Stimulated activated CD4-positive, alpha-beta T cell treated with anti-CD3 and anti-CD28 coated beads, Interleukin-2, amount 100 ng/mL, for 4 hours (primary cell): Measurements from ENCODE around the gene CARD11.

Experiments used
- DNase-seq: peaks from one replicate; pipeline ENCODE4 v3.0.0-alpha.2; 2020; ENCODE audit warnings: low read depth

CARD11 gene

DNA sequence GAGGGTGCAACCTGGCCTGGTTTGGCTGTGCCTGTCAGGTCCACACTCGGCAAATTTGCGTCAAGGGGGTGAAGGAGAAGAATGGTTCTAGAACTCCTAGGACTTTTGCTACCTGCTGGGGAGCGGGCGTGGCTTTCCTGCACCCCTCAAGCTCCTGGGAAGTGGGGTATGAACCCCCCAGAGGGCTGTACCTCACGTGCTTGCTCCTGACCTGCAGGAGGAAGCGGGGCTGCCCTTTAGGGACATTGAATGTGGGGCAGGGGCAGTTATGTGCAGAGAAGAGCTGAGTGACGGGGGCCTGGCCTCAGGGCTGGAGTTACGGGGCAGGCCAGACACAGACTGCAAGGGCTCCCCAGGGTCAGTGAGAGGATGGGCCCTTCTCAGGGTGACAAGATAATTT lies 138.2 kb downstream of the CARD11 start:
- no peak for DNase-seq

DNA sequence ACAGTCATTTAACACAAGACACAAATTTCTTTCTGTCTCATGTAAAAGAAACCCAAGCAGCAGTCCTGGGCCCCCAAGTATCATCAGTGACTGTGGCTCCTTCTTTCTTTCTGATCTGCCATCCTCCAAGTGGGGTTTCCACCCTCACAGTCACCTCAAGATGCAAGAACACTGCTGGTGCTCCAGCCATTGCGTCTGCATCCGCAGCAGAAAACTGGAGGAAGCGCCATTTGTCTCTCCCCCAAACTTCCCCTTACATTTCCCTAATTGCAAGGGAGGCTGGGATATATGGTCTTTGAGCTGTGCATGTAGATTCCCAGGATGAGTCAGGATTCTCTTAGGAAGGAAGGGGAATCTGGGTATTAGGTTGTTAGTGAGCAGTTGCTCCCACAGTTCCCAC lies 138.6 kb downstream of the CARD11 start:
- no peak for DNase-seq

DNA sequence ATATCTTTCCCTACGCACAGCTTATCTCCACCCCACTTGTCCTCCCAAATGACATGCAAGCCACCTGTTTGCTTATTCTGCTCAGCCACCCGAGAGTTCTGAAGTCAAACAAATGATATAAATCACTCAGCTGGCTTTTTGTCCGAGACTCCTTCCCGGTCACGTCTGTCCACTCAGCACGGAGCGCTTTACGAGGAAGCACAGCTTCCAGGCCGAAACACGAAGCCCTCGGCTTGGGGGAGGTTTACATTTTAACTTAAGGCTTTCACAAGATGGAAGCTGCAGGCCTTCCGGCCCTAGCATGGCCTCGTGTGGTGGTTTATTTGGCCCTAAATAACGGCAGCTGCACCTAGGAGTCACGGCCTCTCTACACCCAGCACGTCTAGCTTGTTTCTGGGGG lies 139.5 kb downstream of the CARD11 start:
- DNase-seq, result no peak

DNA sequence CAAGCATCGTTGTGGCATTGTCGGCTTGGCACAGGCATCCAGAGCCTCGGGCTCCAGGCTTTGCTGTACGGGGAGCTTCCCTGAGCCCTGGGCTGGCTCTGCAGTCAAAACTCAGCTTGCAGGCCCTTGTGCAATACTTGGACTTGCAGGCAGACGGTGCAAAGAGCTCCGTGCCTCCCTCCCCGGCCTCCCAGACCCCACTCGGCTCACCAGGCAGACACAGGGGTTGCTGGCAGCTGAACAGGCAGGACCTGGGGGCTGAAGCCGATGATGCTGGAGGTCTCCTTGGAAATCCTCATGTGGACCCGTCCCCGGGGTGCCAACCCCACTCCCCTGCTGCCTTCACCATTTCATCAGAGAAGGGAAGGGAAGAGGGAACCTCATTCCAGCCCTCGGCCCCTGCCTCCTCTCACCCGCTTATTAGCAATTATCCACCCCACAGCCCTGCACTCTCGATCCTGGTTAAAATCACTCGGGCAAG lies 139.9 kb downstream of the CARD11 start:
- DNase-seq, result no peak

DNA sequence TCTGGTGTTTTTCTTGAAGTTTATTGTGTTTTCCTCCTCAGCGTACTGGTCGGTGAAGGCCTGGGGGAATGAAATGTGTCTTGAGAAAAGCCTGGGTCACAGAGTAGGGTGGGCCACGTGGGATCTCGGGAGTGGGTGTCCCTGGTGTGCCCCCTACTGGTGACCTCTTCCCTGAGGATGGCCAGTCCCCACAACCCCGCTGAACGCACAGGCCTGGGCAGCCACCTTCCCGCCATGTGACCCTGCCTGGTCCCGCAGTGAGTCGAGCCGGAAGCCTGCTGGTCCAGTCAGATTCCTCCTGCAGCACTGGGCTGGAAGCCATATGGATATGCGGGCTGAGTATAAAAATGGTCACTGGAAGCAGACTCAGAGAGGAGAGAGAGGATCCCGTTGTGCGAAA lies 146.6 kb downstream of the CARD11 start:
- DNase-seq, result no peak

DNA sequence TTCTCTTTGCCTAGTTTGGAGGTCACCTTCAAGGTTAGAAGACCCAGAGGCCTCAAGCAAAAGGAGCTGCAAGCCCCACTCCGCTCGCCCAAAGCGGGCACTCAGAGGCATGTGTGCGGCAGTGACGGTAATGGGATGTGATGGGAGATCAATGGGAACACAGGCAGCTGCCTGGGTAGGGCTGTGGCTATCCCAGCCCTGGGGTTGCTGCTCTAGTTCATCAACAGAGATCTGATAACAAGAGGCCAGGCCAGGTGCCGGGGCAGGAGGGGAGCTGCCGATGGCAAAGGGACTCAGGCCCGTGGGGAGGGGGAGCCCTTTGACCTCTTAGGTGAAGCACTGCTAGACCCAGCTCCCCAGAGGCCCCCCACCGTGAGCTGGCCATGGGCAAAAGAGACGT lies 147.5 kb downstream of the CARD11 start:
- DNase-seq, result no peak

DNA sequence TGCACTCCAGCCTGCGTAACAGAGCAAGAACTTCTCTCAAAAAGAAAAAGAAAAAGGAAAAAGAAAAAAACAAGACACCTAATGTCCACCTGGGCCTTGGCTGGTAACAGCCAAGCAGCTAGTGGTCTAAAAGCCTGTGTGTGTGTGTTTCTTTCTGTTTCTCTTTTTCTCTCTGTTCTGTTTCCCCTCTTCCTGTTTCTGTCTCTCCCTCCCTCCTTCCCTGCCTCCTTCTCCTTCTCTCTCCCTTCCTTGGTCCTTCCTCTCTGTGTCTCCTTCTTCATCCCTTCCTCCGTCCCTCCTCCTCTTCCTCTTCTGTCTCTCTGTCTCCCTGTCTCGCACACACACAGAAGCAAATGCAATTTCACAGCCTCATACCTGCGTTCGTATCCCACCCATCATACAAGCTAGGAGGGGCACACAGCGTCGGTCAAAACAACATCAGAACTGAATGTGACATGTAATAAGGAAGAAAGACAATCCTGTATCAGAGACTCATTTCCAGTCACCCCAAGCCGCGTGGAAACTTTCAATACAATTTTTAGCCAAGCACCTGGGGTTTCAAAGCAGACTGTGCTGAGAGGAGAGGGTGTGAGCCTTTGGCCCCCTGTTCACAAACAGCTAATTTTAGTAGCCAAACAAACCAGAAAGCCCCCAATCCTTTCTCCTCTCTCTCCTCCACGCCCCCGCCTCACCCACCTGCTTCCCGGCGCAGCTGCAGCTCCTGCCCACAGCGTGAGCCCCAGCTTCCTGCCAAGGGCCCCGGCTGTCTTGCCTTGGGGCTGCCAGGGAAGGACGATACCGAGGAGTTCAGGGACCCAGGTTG lies 149.3 kb downstream of the CARD11 start:
- peak; percentile 38 for DNase-seq

DNA sequence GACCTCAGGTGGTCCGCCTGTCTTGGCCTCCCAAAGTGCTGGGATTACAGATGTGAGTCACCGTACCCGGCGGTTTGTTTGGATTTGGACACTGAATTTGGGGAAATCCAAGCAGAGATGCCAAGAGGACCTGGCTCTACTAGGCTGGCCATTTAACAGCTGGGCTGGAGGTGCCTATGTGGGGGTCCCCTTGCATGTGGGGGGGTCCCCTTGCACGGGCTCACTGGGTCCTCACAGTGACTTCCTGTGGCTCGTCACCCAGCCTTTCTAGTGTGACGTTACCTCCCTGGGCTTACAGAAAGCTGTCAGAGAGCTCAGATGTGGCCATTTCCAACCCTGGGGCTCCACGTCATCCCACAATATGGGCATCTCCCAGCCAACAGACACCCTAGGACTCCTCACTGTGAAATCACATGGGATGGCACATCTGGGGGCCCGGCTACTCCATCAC lies 150.2 kb downstream of the CARD11 start:
- no peak for DNase-seq

DNA sequence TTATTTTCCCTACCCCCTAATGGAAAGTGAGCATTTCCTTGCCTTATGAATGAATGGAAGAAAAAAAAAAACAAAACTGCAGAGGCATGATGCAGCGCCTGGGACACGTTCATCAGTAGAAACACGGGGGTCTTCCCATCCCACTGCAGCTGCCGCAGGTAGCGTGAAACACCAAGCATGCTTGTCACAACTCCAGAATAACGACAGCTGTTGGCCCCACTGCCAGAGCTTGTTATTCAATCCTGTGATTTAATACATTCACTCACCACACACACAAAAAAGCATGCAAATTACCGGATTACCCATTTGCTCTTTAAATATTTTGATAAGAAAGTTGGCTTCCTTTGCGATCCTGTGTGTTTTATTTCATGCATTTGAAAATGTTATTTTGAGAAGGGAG lies 151.1 kb downstream of the CARD11 start:
- DNase-seq, result no peak

DNA sequence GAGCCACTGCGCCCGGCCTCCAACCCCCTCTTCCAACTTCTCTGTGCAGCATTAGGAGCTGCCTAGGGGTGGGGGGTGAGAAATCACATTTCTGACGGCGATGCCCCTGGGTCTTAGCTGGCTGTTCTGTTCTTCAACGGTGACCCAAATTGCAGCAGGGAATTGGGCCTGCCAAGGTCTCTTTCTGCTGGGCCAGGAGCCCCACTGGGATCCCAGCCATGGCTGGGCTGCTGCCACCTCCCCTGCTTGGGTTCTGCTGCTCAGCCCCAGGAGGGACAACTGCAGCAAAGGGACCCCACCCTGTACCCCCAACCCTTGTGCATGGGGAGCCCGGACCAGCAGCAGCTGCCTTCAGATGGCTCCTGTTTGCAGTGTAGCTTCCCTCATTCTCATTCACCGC lies 155.9 kb downstream of the CARD11 start:
- DNase-seq, result no peak

DNA sequence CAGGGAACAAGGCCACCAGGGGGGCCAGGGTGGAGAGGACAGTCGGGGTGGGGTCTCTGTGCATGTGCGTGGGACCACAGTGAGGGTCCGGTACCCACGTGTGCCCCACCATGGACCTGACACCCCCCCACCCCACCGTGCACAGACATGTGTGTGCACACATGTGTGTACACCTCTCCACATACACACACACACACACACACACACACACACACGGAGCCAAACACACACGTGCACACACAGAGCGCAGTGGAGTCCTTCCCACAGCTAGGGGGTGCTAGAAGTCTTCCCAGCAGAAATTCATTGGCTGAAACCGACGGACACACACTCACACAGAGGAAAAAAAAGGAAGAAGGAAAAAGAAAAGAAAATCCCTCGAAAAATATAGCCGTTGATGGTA lies 156.8 kb downstream of the CARD11 start:
- DNase-seq, result peak; percentile 26

DNA sequence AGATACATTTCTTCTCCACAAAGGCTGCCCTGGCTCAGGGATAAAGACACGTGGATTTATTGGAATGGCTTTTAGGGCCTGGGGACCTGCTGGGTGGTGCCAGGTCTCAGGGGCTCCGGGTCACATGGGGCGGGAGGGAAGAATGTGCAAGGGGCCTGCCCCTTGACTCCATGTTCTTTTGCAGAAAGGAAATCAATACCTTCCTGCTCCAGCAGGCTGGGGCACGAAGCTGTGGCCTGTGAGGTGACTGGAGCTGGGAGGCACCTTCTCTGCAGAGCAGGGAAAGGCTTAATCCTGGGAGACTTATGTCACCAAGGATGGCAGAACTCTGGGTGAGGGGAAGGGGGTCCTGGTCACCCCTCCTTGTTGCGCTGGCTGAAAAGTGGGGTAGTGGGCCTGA lies 157.3 kb downstream of the CARD11 start:
- DNase-seq, result no peak

DNA sequence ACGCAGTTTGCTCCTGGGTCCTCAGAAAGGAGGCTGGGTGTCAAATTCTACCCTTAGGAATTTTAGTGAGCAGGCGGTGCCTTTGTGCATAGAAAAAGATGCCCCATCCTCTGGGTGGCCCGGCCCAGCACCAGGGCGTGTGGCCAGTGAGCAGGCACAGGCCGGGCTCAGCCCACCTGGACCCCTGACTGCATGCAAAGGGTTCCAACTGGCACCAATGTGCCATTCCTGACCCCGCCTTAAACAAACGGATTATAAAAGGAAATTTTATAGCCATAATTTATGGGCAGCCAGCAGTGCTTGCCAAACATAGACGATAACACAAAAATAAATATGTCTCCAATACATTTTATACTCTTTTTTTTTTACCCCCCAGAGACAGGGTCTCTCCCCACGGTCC lies 159.5 kb downstream of the CARD11 start:
- DNase-seq, result no peak

DNA sequence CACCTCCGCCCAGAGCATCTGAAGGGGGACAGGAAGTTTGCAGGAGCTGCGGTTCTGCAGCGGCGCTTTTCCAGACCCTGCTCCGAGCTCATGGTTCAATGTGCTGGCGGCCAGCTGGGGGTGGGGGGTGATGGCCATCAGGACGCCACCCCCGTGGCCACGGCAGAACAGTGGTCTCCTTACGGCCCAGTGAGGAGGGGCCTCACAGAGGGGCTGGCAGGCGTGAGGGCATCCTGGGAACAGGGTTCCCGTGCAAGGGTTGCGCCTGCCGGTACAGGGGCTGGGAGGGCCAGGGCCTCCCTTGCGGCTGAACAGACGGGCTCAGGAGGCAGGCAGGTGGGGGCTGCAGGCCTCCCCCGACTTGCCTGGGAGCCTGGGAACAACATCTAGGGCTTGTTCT lies 160.6 kb downstream of the CARD11 start:
- DNase-seq, result no peak

DNA sequence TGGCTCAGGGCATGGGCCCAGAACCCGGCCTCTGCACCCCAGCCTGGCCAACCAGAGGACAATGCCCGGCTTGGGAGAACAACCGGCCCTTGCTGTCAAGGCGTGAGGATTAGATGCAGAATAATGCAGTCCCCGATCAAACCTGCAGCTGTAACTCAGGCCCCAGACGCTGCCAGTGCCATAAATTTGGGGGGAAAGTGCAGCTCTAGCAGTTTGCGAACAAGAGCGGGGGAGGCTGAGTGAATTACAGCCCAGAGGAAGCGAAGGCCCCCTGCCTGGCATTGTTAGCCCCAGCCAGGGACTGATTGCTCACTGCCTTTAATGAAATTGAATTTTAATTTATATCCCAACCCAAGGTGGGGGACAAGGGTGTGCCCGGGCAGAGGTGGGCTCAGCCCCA lies 161.6 kb downstream of the CARD11 start:
- DNase-seq, result no peak

DNA sequence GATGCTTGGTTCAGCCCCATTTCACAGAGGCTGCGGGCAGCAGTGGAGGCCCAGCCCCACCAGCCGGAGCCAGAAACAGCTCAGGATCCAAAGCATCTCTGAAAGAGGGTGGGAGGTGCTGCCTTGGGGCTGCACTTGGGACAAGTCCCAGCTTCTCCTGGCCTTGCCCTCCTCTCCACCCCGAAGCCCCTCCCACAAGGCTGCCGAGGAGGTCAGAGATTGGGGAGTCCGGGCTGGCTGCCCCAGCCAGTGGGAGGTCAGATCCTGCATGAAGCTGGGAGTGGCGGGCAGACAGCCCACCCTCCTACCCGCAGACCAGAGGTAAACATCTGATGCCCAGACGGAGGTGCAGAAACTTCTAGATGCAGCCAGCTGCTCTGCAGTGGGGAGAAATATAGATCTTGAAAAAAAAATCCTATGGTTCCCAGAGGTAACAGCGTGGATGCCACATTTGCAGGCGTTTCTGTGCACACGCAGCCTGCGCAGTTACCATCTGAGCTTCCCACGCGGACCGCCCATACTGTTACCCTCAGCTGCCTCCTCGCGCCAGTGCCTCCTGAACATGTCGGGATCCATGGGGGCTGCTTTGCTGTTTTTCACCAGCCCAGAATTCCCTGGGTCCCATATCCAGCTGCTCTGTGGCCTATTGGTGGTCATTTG lies 162.7 kb downstream of the CARD11 start:
- DNase-seq, result no peak

DNA sequence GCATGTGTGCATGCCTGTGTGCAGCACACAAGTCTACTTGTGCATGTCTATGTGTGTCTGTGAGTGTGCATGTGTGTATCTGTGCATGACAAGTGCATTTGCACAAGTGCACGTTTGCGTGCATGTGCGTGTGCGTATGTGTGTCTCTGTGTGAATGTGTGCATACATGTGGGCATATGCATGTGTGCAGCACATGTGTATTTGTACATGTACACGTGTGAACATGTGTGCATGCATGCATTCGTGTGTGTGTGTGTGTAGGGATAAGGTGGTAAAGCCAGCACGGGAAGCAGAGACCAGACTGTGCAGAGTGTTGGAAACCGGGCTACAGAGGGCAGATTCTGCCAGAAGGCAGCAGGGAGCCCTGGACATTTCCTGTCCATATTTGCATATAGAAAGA lies 163.6 kb downstream of the CARD11 start:
- DNase-seq, result no peak

DNA sequence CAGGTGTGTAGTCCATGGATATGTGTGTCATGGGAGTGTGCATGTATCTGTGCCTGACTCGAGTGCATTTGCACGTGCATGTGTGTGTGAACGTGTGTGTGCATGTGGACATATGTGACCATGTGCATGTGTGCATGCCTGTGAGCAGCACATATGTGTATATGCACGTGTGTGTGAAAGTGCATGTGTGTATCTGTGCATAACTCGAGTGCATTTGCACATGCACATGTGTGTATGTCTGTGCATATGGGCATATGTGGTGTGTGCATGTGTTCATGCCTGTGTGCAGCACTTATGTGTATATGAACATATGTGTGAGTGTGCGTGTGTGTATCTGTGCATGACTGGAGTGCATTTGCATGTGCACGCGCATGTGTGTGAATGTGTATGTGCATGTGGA lies 164.3 kb downstream of the CARD11 start:
- DNase-seq, result no peak

DNA sequence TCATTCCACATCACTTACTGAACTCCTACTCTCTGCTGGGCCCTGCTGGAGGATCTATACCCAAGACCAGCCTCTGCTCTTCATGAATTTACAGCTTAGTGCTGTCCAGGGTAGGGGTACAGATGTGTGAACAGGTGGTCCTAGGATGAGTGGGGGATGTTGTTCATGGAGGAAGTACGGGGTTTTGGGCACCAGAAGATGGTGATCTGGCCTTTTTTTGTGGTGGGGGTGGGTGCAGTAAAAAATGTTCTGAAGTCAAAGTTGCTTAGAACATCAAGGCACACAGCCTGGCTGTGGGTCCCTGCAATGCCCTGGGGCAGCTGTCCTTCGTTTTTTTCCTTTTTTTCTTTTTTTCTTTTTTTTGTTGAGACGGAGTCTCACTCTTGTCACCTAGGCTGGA lies 165.4 kb downstream of the CARD11 start:
- no peak for DNase-seq

DNA sequence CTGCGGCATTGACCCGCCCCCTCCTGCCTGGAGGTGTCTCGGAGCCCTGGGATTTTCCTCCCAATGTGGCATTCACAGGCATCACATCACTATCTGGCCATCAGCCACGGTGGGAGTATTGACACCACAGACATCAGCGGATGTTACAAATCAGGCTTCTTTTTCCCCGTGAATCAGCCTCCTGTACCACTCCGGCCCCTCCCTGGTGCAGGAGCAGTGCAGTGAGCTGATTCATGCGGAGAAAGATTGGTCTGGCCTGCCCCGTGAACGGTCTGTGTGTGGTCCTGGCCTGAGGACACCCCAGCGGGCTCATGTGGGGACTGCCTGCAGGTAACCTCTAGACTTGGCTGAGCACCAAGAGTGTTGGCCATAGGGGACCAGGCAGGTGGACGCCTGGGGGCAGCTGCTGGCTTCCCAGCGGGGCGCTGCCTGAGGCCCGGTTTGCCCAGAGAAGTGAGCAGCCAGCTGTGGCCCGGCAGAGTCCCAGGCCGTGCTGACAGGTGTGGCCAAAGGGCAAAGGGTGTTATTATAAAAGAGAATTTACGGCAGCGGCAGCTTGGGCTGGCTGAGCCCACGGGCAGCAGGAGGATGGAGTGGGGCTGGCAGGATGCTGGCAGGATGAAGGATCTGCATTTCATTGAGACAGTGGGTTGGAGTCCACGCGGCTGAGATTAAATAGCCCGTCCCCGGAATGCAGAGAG lies 167.5 kb downstream of the CARD11 start:
- DNase-seq, result no peak

DNA sequence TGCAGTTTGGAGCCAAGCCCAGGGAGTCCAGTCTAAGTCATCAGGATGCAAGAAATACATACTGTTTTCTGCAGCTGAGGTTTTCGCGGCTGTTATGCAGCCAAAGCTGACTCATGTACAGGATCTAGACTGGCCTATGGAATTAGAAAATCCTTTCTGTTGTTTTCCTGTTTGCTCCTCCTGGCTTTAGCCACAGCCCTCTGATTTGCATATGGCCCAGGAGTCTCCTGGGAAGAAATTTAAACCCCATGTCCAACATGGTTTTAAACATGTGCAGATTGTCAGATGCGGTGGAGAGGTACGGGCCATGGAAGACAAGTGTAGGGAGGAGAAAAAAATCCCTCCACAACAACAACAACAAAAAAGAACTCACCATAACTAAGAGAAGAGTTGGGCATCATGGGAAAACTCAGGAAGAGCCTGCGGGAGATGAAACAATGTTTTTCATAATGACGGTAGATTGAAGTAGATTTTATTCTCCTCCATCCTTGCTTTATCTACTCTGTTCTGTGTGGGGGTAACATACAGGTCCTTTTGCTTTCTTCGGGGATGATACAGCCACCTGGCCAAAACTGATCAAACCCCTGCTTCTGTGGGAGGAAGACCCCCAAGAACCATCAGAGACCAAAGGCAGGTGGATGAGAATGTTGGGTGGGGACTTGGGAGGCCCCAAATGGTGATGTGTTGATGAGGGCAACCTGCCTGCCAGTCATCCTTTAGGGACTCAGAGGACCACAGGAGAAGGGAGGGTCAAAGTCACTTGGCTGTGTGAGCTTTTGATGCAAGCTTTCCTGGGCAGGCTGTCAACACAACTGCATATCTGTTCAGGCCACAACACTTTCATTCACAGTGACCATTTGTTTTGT lies 169.7 kb downstream of the CARD11 start:
- no peak for DNase-seq

DNA sequence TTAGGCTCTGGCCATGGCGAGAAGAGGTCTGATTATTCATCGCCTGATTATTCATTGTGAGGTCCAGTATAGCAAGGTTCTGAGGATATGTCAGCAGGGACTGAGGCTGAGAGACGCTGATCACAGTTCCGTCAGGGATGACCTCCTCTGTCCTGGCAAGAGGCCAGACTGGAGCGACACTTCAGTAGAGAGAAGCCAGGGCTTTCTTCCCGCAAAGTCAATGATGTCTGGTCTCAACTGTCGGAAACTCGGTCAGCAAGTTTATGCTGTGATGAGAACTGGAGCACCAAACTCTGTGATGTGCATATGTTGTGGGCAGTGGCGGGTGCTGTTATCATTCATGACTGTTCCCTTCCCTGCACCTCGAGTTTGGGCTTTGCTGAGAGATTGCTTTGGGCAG lies 170.5 kb downstream of the CARD11 start:
- no peak for DNase-seq
